B cell (primary cell): ENCODE data around the gene ZNF135. TPM values are rescaled to one million over a fixed set of nuclear protein-coding genes. Genes with fewer than 3 reads are reported as not detected.

Experiments used
- ATAC-seq: fragments of 200-7000 bp; cut with Tn5 transposase; one replicate; pipeline ENCODE4 v1.10.0; 2021; ENCODE audit warnings: low read depth, mild to moderate bottlenecking, moderate number of reproducible peaks, moderate library complexity
- CTCF ChIA-PET: fragments of 350-600 bp; sonication (Branson Sonifier 250); formaldehyde crosslinking; loops from one replicate; lab custom pipeline; 2021; ENCODE audit warnings: antibody characterized with exemption, inconsistent platforms; lab: Charles Lee
- POLR2A ChIA-PET: fragments of 350-600 bp; sonication (Branson Sonifier 250); formaldehyde crosslinking; loops from one replicate; lab custom pipeline; 2021; ENCODE audit warnings: antibody characterized with exemption; lab: Charles Lee
- DNase-seq: peaks from one replicate; pipeline ENCODE4 v3.0.0; 2013
- H2AFZ ChIP-seq: 2 replicates; pipeline ENCODE4 v1.6.1; 2012; ENCODE audit warnings: mild to moderate bottlenecking, low read depth, low read length; ENCODE audit not compliant: insufficient read depth, poor library complexity, severe bottlenecking
- H3K27ac ChIP-seq, 2 donors: 1 replicate in 1 of 2; 2 replicates in 1 of 2; pipeline ENCODE4 v1.5.1; 2012 to 2013; ENCODE audit warnings: low read length in 2 of 2, mild to moderate bottlenecking in 2 of 2, moderate library complexity in 1 of 2
- H3K27me3 ChIP-seq, 4 experiments: fragments of 200-600 bp in 1 of 4; sonication (generic) in 1 of 4; replicated peaks in 1 of 4; 1 replicate in 2 of 4; 2 replicates in 2 of 4; pipeline versions ENCODE4 v1.6.1 to v1.7.0; 2013 to 2016; ENCODE audit warnings: low read length in 3 of 4, mild to moderate bottlenecking in 2 of 4, mixed read lengths in 1 of 4, moderate library complexity in 1 of 4; ENCODE audit not compliant: insufficient read depth in 4 of 4, control insufficient read depth in 3 of 4; ENCODE audit errors: control extremely low read depth in 1 of 4
- H3K36me3 ChIP-seq, 2 experiments: replicated peaks in 1 of 2; 1 replicate in 1 of 2; 2 replicates in 1 of 2; pipeline versions ENCODE4 v1.6.1 to v1.7.1; 2013; ENCODE audit warnings: low read length in 1 of 2; ENCODE audit not compliant: insufficient read depth in 2 of 2, control insufficient read depth in 1 of 2; ENCODE audit errors: control extremely low read depth in 1 of 2, extremely low read depth in 1 of 2
- H3K4me1 ChIP-seq, 2 donors: fragments of 200-600 bp in 1 of 2; sonication (generic) in 1 of 2; 1 replicate in 1 of 2; 2 replicates in 1 of 2; pipeline versions ENCODE4 v1.5.1 to v1.6.1; 2013 to 2017; ENCODE audit warnings: low read length in 2 of 2; ENCODE audit not compliant: control insufficient read depth in 2 of 2, insufficient read depth in 2 of 2
- H3K4me2 ChIP-seq: replicated peaks from 2 replicates; pipeline ENCODE3; 2012; ENCODE audit warnings: mild to moderate bottlenecking, low read depth, low read length; ENCODE audit not compliant: poor library complexity, severe bottlenecking
- H3K4me3 ChIP-seq, 5 experiments: fragments of 200-600 bp in 1 of 5; sonication (generic) in 1 of 5; 1 replicate in 3 of 5; 2 replicates in 2 of 5; pipeline versions ENCODE4 v1.5.1 to v1.7.0; 2011 to 2016; ENCODE audit warnings: low read length in 4 of 5, mild to moderate bottlenecking in 4 of 5, low read depth in 2 of 5, control low read depth in 1 of 5, moderate library complexity in 1 of 5; ENCODE audit not compliant: insufficient read depth in 1 of 5; ENCODE audit errors: control extremely low read depth in 1 of 5, extremely low read depth in 1 of 5
- H3K79me2 ChIP-seq: fragments of 200-600 bp; sonication (generic); one replicate; pipeline ENCODE4 v1.6.0; 2016; ENCODE audit warnings: low read length; ENCODE audit not compliant: control insufficient read depth, insufficient read depth
- H3K9ac ChIP-seq: fragments of 200-600 bp; sonication (generic); 2 replicates; pipeline ENCODE4 v1.6.1; 2017; ENCODE audit warnings: mild to moderate bottlenecking, low read length, moderate library complexity
- H3K9me3 ChIP-seq, 3 donors: one replicate each; pipeline versions ENCODE4 v1.6.1 to v1.7.1; 2013; ENCODE audit warnings: low read length in 2 of 3; ENCODE audit not compliant: control insufficient read depth in 2 of 3, insufficient read depth in 1 of 3; ENCODE audit errors: control extremely low read depth in 1 of 3
- H4K20me1 ChIP-seq: 2 replicates; pipeline ENCODE4 v1.6.0; 2012; ENCODE audit warnings: mild to moderate bottlenecking, low read length; ENCODE audit not compliant: insufficient read depth, control insufficient read depth, poor library complexity, severe bottlenecking
- H3K27ac Mint-ChIP-seq: one replicate; pipeline ENCODE4 v1.8.0; 2021; ENCODE audit warnings: mixed read lengths
- H3K27me3 Mint-ChIP-seq: one replicate; pipeline ENCODE4 v1.8.0; 2021; ENCODE audit warnings: mixed read lengths
- H3K4me1 Mint-ChIP-seq: one replicate; pipeline ENCODE4 v1.8.0; 2021; ENCODE audit warnings: mixed read lengths
- H3K4me3 Mint-ChIP-seq: one replicate; pipeline ENCODE4 v1.8.0; 2021; ENCODE audit warnings: mixed read lengths
- H3K9me3 Mint-ChIP-seq: one replicate; pipeline ENCODE4 v1.8.0; 2022; ENCODE audit warnings: mixed read lengths; ENCODE audit not compliant: insufficient read depth
- CTCF ChIP-seq: fragments of 200-600 bp; IDR thresholded peaks from one replicate; pipeline ENCODE4 v1.8.0; 2022; ENCODE audit warnings: antibody characterized with exemption, mild to moderate bottlenecking
- EZH2 ChIP-seq: IDR thresholded peaks from 2 replicates; pipeline ENCODE4 v1.6.1; 2012; ENCODE audit warnings: borderline replicate concordance, low read depth, mild to moderate bottlenecking, moderate library complexity, low read length; ENCODE audit not compliant: insufficient read depth, poor library complexity, severe bottlenecking
- WGBS: methylation state at CpG from one replicate; pipeline ENCODE4 v1.1.5; 2013; ENCODE audit warnings: missing lambda C conversion rate; ENCODE audit not compliant: insufficient coverage; 5-methylcytosine and 5-hydroxymethylcytosine counted together
- intact Hi-C: fragments of 100-400 bp; cut with micrococcal nuclease; formaldehyde crosslinking; loops from one replicate; pipeline ENCODE4 v1.10.0; 2022
- polyA plus RNA-seq: library from polyadenylated mRNA; depleted of rRNA; stranded (reverse); fragments of >200 nt; gene quantifications from 2 replicates; pipeline ENCODE4 v1.2.3, GENCODE V29; 2012
- total RNA-seq, 2 donors: library from RNA; stranded (reverse); fragments of 120-200 nt in 1 of 2; gene quantifications; 1 replicate in 1 of 2; 2 replicates in 1 of 2; pipeline versions ENCODE4 v1.2.3 to v1.2.4, GENCODE V29; 2013 to 2022

ZNF135 gene
- total and polyA plus RNA-seq, 2 donors (not counting 1 experiment from before 2014, with no cell fraction given), result 8.9 to 10.0 TPM

GRCh38 chr19:58021541-58022282 is 37.4 kb upstream of the ZNF135 start:
- Histone ChIP-seq H3K4me3 (no peak overlapping the region), H3K36me3 (no peaks in the 10 kb centered on the region), H3K27me3 (peaks cover 0 to 7% (median 0%) of the 10 kb centered on the region in 4 experiments), H3K4me2 (no peak overlapping the region), H4K20me1 (no peaks in the 10 kb centered on the region), H3K9ac (no peak overlapping the region), H3K9me3 (peaks cover 0 to 54% (median 0%) of the 10 kb centered on the region in 3 donors), H3K4me1 (no peaks in the 10 kb centered on the region), H3K27ac (no peak overlapping the region), H3K79me2 (no peaks in the 10 kb centered on the region), H2AFZ (peak overlapping the region; percentile 48)
- ChIA-PET CTCF (interaction anchor here (0.5 to 1.4 kb wide), 9 partner anchors 9 to 919 kb away, joined by 3 to 7 read pairs (median 4); partner anchors contain the start of genes ZNF329 and ZNF606), POLR2A (interaction anchor here (0.8 to 1.2 kb wide), 2 partner anchors 132 to 135 kb away, joined by 3 to 5 read pairs; no protein-coding TSS in a partner anchor)
- DNase-seq (peak; percentile 83), ATAC-seq (peak; percentile 99)
- H3K4me3 Mint-ChIP-seq, result no peak overlapping the region
- H3K27ac Mint-ChIP-seq, result no peak overlapping the region
- intact Hi-C loops, result loop anchor here (1.0 to 5.0 kb wide), 2 partner anchors 76 to 129 kb away; partner anchors contain the start of genes ZNF329 and ZSCAN18
- peaks cover 4% of the 10 kb centered on the region for H3K9me3 Mint-ChIP-seq
- no peaks in the 10 kb centered on the region for H3K27me3 Mint-ChIP-seq
- H3K4me1 Mint-ChIP-seq, result peaks cover 3% of the 10 kb centered on the region
- TF ChIP-seq EZH2 (no peak), CTCF (peak; percentile 59)
- 66% methylated on average over 26 of the region's 30 CpGs for WGBS

- CTCF ChIA-PET, result interaction anchor here (0.5 to 1.4 kb wide), 9 partner anchors 8 to 919 kb away, joined by 3 to 7 read pairs (median 4); partner anchors contain the start of genes ZNF329 and ZNF606
- ATAC-seq, result no peak
- H3K27ac ChIP-seq, result no peak overlapping the region
- POLR2A ChIA-PET, result interaction anchor here (0.8 to 1.2 kb wide), 2 partner anchors 132 to 135 kb away, joined by 3 to 5 read pairs; no protein-coding TSS in a partner anchor
- H3K4me2 ChIP-seq, result no peak overlapping the region
- H3K27ac Mint-ChIP-seq, result no peak overlapping the region
- H3K27me3 Mint-ChIP-seq, result no peaks in the 10 kb centered on the region
- H3K4me1 Mint-ChIP-seq, result peaks cover 3% of the 10 kb centered on the region
- H3K27me3 ChIP-seq, result peaks cover 0 to 7% (median 0%) of the 10 kb centered on the region in 4 experiments
- no peak for DNase-seq
- no peak overlapping the region for H3K4me3 ChIP-seq
- H3K4me1 ChIP-seq, result no peaks in the 10 kb centered on the region
- whole genome bisulfite sequencing, result 82% methylated on average over 4 of the region's 4 CpGs
- no peaks in the 10 kb centered on the region for H3K79me2 ChIP-seq
- H2AFZ ChIP-seq, result no peak overlapping the region
- H3K9me3 Mint-ChIP-seq, result peaks cover 4% of the 10 kb centered on the region
- intact Hi-C loops, result loop anchor here (1.0 to 5.0 kb wide), 2 partner anchors 75 to 128 kb away; partner anchors contain the start of genes ZNF329 and ZSCAN18
- H3K9me3 ChIP-seq, result peaks cover 0 to 52% (median 0%) of the 10 kb centered on the region in 3 donors
- no peaks in the 10 kb centered on the region for H4K20me1 ChIP-seq
- no peaks in the 10 kb centered on the region for H3K36me3 ChIP-seq
- H3K9ac ChIP-seq, result no peak overlapping the region
- H3K4me3 Mint-ChIP-seq, result no peak overlapping the region
- no peak for TF ChIP-seq CTCF
- TF ChIP-seq EZH2, result no peak
Observed at GRCh38 chr19:58022283-58022660, 36.8 kb upstream of the ZNF135 start.
